NAMALWA (cell line): ENCODE measurements around the gene VAV3.

Source experiments
- DNase-seq: peaks from one replicate; pipeline ENCODE4 v3.0.0-alpha.2; 2015; ENCODE audit warnings: low spot score

VAV3 gene

DNA sequence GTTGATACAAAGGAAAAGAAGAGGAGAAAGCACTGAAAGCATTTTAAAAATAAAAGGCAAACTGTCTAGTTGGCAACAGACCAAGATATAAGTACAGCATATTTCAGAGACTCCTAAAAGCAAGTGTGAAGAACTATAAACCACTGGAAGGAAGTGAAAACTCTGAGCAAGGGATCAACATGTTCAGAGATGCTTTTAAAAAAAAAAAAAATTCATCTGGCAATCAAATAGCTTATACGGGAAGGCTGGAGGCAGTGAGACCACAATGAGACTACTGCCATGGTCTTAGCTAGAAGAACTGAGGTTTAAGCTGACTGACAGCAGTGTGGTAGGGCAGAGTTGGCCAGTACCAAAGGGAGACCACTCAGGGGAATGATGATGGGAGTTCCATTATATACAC, 124.3 kb downstream of the VAV3 start:
- DNase-seq = no peak

GRCh38 chr1:107838056-107838455, 126.9 kb downstream of the VAV3 start:
- no peak for DNase-seq

- no peak for DNase-seq
Observed at GRCh38 chr1:107835151-107835670, 129.8 kb downstream of the VAV3 start.

- DNase-seq = no peak
Observed at GRCh38 chr1:107833061-107833460, 131.9 kb downstream of the VAV3 start.

GRCh38 chr1:107831921-107832320, 133.1 kb downstream of the VAV3 start:
- DNase-seq = no peak

DNA sequence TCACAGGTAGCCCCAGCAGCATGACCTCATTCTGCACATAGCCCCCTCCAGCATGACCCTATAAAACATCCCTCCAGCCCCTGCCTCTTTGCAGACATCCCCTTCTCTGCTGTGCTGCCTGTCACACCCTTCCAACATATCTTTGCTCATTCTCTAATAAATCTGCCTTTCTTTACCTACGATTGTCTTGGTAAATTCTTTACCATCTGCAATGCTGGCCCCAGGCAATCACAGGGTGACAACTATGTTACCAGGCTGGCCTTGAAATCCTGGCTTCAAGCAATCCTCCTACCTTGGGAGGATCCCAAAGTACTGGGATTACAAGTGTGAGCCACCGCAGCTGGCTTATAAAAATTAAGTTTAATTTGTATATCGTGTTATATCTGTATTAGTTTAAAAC, 134.5 kb downstream of the VAV3 start:
- no peak for DNase-seq

- no peak for DNase-seq
Observed at GRCh38 chr1:107830075-107830474, 134.9 kb downstream of the VAV3 start.

- peak; percentile 22 for DNase-seq
Observed at GRCh38 chr1:107829036-107829770, 135.8 kb downstream of the VAV3 start.

- no peak for DNase-seq
Observed at GRCh38 chr1:107824946-107825345, 140.0 kb downstream of the VAV3 start.

- DNase-seq = no peak
Observed at GRCh38 chr1:107821340-107821739, 143.6 kb downstream of the VAV3 start.

GRCh38 chr1:107820801-107821200, 144.2 kb downstream of the VAV3 start:
- no peak for DNase-seq

- DNase-seq = no peak
Observed at GRCh38 chr1:107817935-107818334, 147.0 kb downstream of the VAV3 start.

DNA sequence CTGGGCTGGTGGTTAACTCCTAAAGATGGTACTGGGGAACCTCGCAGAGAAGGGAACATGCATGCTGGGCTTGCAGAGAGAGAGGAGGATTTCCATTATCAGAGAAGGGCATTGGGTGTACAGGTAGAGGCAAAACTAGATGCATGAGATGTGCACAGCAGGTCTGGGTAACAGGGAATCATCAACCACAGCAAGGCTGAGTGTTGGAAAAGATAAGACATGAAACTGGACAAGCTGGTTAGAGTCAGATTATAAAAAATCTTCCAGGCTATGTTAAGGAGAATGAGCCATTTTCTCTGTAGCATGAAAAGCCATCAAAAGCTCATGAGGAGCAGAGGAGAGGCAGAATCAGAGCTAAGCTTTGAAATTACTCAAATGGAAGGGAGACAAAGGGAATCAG, 147.8 kb downstream of the VAV3 start:
- DNase-seq = no peak

DNA sequence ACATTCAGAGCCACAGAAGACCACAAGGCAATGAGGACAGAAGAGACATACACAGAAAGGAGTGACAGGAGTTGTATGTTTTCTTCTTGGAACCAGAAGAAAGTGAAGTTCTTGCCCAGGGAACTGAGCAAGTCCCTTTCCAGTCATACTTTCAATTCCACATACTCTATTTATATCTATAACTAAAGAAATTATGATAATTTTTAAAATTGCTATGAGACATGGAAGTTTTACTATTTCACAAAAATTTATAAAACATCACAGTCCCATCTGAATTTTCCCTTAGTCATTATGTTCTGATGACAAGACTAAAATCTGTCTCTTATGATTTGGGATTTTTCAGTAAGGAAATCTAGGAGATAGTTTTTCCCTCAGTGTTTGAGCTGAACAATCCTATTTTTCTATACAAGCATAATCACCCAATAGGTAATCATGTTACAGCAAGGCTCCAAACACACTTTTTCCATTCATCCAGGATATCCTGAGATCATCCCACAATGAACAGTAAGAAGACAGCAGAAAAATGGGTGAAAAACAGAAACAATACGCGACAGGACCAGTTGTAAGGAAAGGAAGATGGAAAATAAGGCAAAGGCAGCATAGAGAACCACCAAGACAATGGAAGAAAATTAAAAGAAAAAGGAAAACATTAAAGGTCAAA, 154.6 kb downstream of the VAV3 start:
- no peak for DNase-seq

- no peak for DNase-seq
Observed at GRCh38 chr1:107807855-107808254, 157.1 kb downstream of the VAV3 start.

GRCh38 chr1:107807405-107807804, 157.6 kb downstream of the VAV3 start:
- no peak for DNase-seq

- DNase-seq = no peak
Observed at GRCh38 chr1:107806902-107807301, 158.1 kb downstream of the VAV3 start.

GRCh38 chr1:107804741-107805140, 160.2 kb downstream of the VAV3 start:
- DNase-seq = no peak

GRCh38 chr1:107804134-107804533, 160.8 kb downstream of the VAV3 start:
- DNase-seq = peak; percentile 19

GRCh38 chr1:107803579-107803978, 161.4 kb downstream of the VAV3 start:
- DNase-seq = no peak

- no peak for DNase-seq
Observed at GRCh38 chr1:107802654-107803053, 162.3 kb downstream of the VAV3 start.

DNA sequence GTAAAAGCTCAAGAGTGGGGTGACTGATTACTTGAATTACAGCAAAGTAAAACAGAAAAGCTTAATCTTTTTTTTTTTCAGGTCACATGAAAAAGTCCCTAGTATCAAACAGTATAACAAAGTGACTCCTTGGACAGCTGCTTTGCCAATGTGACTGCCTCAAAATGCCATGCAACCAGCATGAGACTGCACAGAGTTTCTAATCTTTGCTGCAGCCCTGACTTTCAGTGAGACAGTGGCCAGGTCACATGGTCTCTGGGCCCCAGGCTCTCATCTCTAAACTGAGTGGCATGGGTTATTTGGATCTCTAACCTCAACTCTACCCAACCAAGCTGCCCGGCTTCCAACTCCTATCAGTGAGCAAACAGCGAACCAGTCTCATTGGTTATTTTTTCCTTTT, 169.0 kb downstream of the VAV3 start:
- DNase-seq = no peak

DNA sequence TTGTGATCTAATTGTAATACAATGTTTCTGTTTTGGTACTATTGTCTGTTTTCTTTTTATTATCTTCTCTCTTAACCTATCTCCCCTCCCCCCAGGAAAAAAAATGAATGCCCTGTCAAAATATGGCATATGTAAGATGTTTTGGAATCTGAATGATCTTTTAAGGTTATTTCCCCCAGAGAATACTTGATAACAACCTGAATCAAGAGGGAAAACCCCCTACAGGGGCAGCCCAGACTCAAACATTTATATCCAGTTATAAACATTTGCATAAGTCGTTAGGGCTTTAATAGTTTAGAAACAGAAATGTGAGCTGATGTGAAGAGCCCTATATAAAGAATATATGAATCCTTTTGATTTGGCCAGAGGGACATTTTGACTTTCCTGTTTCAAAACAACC, 169.5 kb downstream of the VAV3 start:
- DNase-seq = peak; percentile 4

DNA sequence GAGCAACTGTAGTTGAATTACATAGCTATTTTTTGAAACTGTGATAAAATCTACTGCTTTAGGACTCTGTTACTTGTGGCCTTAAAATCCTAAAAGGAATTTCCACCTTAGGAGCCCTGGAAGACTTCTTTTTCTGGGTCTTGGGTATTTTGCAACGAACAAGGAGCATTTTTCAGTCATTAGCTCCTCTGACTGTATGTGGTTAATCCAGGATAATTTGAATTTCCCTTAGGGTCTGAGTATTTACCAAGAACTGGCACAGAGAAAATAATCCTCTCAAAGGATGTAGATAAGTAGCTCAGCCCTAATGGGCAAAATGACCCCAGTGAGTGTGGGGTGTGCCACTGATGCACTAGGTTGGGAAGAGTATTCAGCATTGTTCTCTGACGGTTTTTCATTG, 170.4 kb downstream of the VAV3 start:
- DNase-seq = no peak
